GM18870 (cell line): Measurements from ENCODE around the gene KCND1.

ENCODE experiments used
- ATAC-seq: cut with Tn5 transposase; IDR thresholded peaks from one replicate; pipeline ENCODE4 v1.9.1; 2021; ENCODE audit warnings: moderate library complexity; ENCODE audit not compliant: unreplicated experiment

Gene KCND1

GRCh38 chrX:48913605-48914366 is 57.9 kb downstream of the KCND1 start:
- ATAC-seq = no peak

DNA sequence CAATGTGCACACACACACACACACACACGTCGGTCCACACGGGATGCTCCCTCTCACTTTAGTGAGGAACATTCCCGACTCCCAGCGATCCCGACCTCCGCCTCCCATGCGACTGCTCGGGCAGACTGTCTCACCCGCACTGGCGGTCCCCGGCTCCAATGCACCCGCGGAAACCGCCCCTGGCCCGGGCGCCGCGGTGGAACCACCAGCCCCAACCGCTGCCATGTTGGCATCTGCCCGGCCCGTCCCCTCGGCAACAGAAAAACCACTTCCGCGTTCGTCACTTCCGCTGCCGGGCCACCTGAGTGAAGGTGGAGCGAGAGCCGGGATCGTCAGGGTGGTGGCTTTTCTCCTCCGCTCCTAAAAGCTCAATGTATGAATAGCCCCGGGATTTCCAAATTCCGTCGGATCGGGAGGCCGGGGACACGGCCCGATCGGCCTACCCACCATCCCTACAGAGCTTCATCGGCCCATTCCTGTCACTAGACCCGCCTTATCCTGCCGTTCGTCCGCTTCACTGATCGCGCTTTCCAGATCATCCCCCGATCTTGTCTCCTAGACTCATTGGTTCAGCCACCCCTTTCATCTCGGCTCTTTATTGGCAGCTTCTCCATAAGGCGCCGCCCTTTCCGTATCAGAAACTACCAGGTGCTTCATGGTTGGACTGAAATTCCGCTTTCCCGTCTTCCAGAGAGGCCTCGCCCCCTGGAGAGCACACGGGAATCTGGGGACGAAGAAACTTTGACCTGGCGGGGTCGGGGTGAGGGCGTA is 60.0 kb downstream of the KCND1 start, which contains the start of gene SLC35A2:
Gene SLC35A2 (minus strand): TSS at position 235 of the 771 bp plus-strand sequence. CDS start 10 bp downstream, at position 225.
- ATAC-seq = peak; percentile 51
